CD4-positive, alpha-beta T cell treated with Interleukin-17A for 4 hours (primary cell): Measurements from ENCODE around the gene FAM20B.
"Not testable (repeated sequence)": the region's sequence is repeated elsewhere in the genome, so short reads cannot be mapped to it uniquely, and the experiment has no call there.

Experiments used
- DNase-seq: peaks from one replicate; pipeline ENCODE4 v3.0.0-alpha.2; 2020; ENCODE audit warnings: mixed read lengths

Gene FAM20B

GRCh38 chr1:179023946-179024650 is 1.6 kb upstream of the FAM20B start:
- DNase-seq: no peak

GRCh38 chr1:179025975-179026812 is 500 bp downstream of the FAM20B start:
- peak; percentile 85 for DNase-seq

GRCh38 chr1:179026813-179027669 is 1.3 kb downstream of the FAM20B start:
- DNase-seq: no peak

DNA sequence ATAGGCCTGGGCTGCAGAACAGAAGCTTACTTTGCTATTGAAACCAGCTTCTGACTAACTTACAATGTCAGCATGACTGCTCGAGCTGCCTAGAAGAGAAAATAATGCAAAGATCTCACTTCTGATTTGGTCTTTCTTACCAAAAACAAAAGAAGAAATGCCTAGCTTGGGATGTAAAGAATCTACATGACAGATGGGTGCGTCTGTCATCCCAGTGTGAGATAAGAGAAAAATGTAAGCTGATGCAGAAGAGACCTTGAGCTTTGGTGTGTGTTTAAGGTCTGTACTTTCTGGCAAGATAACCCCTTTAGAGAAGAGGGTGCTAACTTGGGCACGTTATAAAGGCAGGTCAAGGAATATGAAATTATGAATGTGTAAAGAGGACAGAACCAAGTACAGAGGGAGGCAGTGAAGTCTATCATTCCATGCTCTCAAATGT is 3.6 kb downstream of the FAM20B start:
- DNase-seq: no peak

DNA sequence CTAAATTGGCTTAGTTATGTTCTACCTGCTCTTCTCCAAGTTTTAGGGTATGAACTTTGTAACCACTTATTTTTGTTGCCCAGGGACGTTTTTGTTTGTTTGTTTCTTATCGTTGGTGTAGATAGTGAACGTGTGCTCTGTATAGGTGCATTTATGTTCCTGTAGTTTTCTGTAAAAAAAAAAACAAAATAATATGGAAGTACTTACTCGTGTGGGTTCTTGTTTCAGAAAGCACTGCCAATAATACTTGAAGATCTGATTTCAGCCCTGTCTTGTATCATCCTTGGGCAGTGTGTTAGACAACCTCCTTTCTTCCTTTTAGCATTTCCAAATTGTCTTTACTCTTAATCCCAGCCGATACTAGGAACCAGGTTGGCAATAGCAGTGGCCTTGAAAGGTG is 4.4 kb downstream of the FAM20B start:
- DNase-seq: no peak

GRCh38 chr1:179030683-179031082 is 5.0 kb downstream of the FAM20B start:
- no peak for DNase-seq

- no peak for DNase-seq
Observed at GRCh38 chr1:179031284-179031683, 5.6 kb downstream of the FAM20B start.

DNA sequence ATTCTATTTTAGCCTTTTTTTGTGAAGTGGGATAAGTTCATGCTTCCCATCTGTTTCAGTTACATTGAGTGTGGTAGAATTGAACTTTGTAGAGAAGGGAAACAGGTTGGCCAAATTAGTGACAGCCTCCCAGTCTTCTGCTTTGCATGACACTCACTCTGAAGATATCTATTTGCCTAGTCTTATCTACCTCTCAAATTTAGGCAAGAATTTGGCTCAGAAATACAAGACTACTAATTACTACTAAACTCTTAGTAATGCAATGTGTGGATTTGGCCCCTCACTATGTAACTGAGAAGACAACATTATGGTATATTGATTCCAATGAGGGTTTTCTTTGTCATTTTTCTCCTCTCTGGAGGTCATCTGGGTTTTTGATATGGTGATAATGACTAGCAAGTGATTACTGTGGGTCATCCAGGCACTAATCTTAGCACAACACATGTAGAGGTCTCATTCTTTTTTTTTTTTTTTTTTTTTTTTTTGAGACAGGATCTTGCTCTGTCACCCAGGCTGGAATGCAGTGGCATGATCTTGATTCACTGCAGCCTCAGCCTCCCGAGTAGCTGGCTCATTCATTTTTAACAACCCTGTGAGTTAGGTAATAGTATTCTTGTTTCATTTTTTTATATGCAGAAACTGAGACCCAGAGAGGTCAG is 6.3 kb downstream of the FAM20B start:
- DNase-seq: no peak

DNA sequence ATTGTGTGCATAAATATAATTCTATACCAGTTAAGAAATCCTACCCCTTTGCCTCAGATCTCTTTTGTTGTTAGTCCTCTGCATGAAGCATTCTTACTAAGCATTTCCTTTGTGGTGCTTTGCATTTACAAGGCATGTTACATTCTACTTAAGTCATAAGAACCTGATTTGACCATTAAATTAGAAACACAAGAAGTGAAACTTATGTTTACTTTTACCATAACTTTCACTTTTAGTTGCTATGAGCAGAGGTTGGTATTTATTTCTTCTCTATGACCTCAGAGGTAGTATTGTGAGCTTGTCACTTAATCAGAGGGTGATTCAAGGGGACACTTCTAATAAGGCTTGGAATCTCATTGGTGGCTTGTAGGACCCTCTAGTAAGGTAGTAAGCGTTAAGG is 9.0 kb downstream of the FAM20B start:
- no peak for DNase-seq

GRCh38 chr1:179036844-179037465 is 11.3 kb downstream of the FAM20B start:
- peak; percentile 42 for DNase-seq

- peak; percentile 15 for DNase-seq
Observed at GRCh38 chr1:179038528-179039281, 13.0 kb downstream of the FAM20B start.

- not testable (repeated sequence) for DNase-seq
Observed at GRCh38 chr1:179039502-179040174, 13.9 kb downstream of the FAM20B start.

GRCh38 chr1:179040175-179040551 is 14.5 kb downstream of the FAM20B start:
- DNase-seq: not testable (repeated sequence)

DNA sequence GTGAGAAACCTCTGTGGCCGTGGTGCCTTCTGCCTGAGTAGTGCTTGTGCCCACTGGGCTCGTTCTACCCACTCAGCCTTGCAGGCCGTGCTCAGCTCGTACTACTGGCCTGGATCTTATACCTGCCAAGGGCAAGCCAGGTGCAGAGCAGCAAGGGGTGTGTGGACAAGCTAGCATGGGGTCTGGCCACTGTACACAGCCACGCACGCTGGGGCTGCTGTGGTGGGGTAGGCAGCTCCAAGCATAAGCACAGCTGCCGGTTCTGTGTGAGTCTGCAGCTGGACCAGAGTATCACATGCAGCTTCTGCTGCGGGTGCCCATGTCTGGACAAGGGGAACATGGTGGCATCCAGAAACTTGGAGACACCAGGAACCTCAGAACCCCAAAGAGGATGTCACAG is 16.4 kb downstream of the FAM20B start:
- no peak for DNase-seq

DNA sequence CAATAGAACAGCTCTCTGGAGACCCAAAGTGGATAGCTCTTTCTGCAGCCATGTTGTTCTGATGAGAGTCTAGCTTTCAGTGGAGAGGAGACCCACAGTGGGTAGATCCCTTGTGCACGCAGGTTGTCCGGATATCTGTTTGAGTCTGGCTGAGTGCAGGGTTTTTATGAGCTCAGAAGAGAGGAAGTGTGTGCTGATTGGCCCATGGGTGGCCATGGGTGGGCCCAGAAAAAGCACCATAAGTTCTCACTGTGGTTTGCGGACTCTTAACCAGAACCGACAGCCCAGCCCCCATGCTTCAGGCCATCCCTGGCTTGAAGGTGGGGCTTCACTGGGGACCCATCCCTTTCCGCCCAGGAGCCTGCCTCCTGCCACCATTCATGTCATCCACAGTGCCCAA is 17.0 kb downstream of the FAM20B start:
- no peak for DNase-seq

DNA sequence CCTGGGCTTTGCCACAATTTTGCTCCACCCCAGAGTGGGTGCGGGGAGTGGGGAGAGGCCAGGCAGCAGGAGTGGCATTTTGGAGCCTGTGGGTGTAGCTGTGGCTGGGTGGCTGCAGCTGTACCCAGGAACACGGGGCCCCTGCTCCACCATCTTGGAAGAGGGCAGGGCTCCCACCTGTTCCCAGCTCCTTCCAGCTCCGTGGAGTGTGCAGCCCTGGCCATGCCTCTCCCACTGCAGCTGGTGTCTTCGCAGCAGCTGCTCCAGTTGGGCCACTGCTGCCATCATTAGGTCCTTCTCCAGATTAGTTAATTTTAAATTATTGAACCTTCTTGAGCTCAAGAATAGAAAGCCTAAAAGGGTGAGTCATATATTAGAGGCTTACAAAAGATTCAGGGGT is 17.6 kb downstream of the FAM20B start:
- DNase-seq: no peak

- DNase-seq: no peak
Observed at GRCh38 chr1:179043907-179044306, 18.2 kb downstream of the FAM20B start.

- DNase-seq: no peak
Observed at GRCh38 chr1:179046808-179047635, 21.3 kb downstream of the FAM20B start.

- DNase-seq: no peak
Observed at GRCh38 chr1:179047636-179047997, 21.9 kb downstream of the FAM20B start.
